SU-DHL-6 (cell line): Measurements from ENCODE around the gene NUMB.

Experiments
- H2AFZ ChIP-seq: fragments of 200-600 bp; sonication (generic); 2 replicates; pipeline ENCODE4 v1.6.1; 2014; ENCODE audit warnings: low read depth, mild to moderate bottlenecking, moderate library complexity, mixed read lengths, antibody characterized with exemption, low read length; ENCODE audit not compliant: severe bottlenecking
- H3F3A ChIP-seq: fragments of 200-600 bp; shearing (Covaris generic); 2 replicates; pipeline ENCODE4 v1.6.0; 2016; ENCODE audit warnings: antibody characterized with exemption, mild to moderate bottlenecking; ENCODE audit not compliant: insufficient read depth
- H3K27ac ChIP-seq: fragments of 200-600 bp; sonication (generic); 2 replicates; pipeline ENCODE4 v1.5.1; 2016; ENCODE audit warnings: low read depth, mild to moderate bottlenecking, low read length, moderate library complexity, mixed read lengths
- H3K27me3 ChIP-seq: fragments of 200-600 bp; sonication (generic), shearing (Covaris generic); 2 replicates; pipeline ENCODE4 v1.6.0; 2014; ENCODE audit warnings: mild to moderate bottlenecking, low read length
- H3K36me3 ChIP-seq: fragments of 200-600 bp; sonication (generic); 2 replicates; pipeline ENCODE4 v1.6.1; 2014; ENCODE audit warnings: mild to moderate bottlenecking, low read length, mixed read lengths
- H3K4me2 ChIP-seq: fragments of 300-600, 200-600 bp; shearing (Covaris generic), sonication (generic); 2 replicates; pipeline ENCODE4 v1.6.0; 2014; ENCODE audit warnings: low read length, low read depth, mild to moderate bottlenecking; ENCODE audit not compliant: poor library complexity, severe bottlenecking
- H3K4me3 ChIP-seq: fragments of 200-600 bp; sonication (generic); 2 replicates; pipeline ENCODE4 v1.5.1; 2014; ENCODE audit warnings: antibody characterized with exemption, low read length, mild to moderate bottlenecking, mixed read lengths; ENCODE audit not compliant: insufficient read depth, poor library complexity, severe bottlenecking
- H3K79me2 ChIP-seq: fragments of 200-600 bp; sonication (generic); 2 replicates; pipeline ENCODE4 v1.6.1; 2014; ENCODE audit warnings: mild to moderate bottlenecking, low read length, moderate library complexity; ENCODE audit not compliant: insufficient read depth
- H3K9ac ChIP-seq: fragments of 200-600 bp; sonication (generic); 2 replicates; pipeline ENCODE4 v1.7.0; 2014; ENCODE audit warnings: mild to moderate bottlenecking, low read length
- H3K9me2 ChIP-seq: fragments of 200-600 bp; sonication (generic); replicated peaks from 2 replicates; pipeline ENCODE4 v1.6.1; 2014; ENCODE audit warnings: low read length; ENCODE audit not compliant: insufficient read depth
- H3K9me3 ChIP-seq: fragments of 200-600 bp; sonication (generic); 2 replicates; pipeline ENCODE4 v1.6.1; 2014; ENCODE audit warnings: low read length, mixed read lengths; ENCODE audit not compliant: insufficient read depth
- H4K20me1 ChIP-seq: fragments of 200-600 bp; sonication (generic); 2 replicates; pipeline ENCODE4 v1.6.1; 2014; ENCODE audit warnings: low read depth, mild to moderate bottlenecking, antibody characterized with exemption, low read length, moderate library complexity, mixed read lengths
- CTCF ChIP-seq: fragments of 200-600 bp; sonication (generic); IDR thresholded peaks from one replicate; pipeline ENCODE4 v1.5.1; 2017; ENCODE audit warnings: antibody characterized with exemption, mild to moderate bottlenecking, low read length, moderate library complexity; ENCODE audit not compliant: insufficient read depth, poor library complexity, severe bottlenecking
- EZH2phosphoT487 ChIP-seq: fragments of 200-600 bp; sonication (generic), shearing (Covaris generic); conservative IDR thresholded peaks from 2 replicates; pipeline ENCODE4 v1.6.1; 2018; ENCODE audit warnings: mild to moderate bottlenecking, antibody characterized with exemption, low read length, moderate library complexity, mixed read lengths

Gene NUMB

DNA sequence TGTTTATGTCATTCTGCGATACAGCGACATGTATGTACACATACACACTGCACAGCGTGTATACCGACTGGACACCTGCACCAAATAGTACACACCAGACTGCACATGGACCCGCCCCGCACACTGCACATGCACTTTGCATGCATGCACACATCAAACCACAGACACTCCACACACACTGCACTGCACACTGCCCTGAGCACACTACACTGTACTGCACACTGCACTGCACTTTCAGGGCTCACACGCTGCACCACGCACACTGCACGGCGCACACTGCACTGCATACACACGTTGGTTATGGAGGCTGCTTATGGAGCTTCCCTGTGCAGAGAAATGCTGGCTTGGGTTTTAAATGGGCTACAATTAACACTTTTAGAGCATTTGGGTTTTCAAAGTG is 219.4 kb downstream of the NUMB start:
- Histone ChIP-seq H3K4me2 (no peak overlapping the region), H3K79me2 (no peaks in the 10 kb centered on the region), H3K27ac (no peak overlapping the region), H2AFZ (no peak overlapping the region), H3K4me3 (no peak overlapping the region), H3K9me2 (no peaks in the 10 kb centered on the region), H4K20me1 (no peaks in the 10 kb centered on the region), H3K9ac (no peak overlapping the region), H3F3A (no peaks in the 10 kb centered on the region), H3K27me3 (no peaks in the 10 kb centered on the region), H3K9me3 (no peaks in the 10 kb centered on the region), H3K36me3 (no peaks in the 10 kb centered on the region)
- TF ChIP-seq CTCF, result no peak
- TF ChIP-seq EZH2phosphoT487, result no peak

- H2AFZ ChIP-seq, result no peak overlapping the region
Observed at GRCh38 chr14:73238424-73238852, 219.9 kb downstream of the NUMB start.

GRCh38 chr14:73237786-73238423 is 220.4 kb downstream of the NUMB start:
- Histone ChIP-seq H3K27me3 (no peaks in the 10 kb centered on the region), H4K20me1 (no peaks in the 10 kb centered on the region), H3K4me2 (no peak overlapping the region), H3K79me2 (no peaks in the 10 kb centered on the region), H3F3A (no peaks in the 10 kb centered on the region), H2AFZ (no peak overlapping the region), H3K36me3 (no peaks in the 10 kb centered on the region), H3K9me2 (no peaks in the 10 kb centered on the region), H3K27ac (no peak overlapping the region), H3K4me3 (no peak overlapping the region), H3K9ac (no peak overlapping the region), H3K9me3 (no peaks in the 10 kb centered on the region)
- TF ChIP-seq CTCF, result no peak
- TF ChIP-seq EZH2phosphoT487, result no peak

More at GRCh38 chr14:73238424-73238852, 219.9 kb downstream of the NUMB start:
- Histone ChIP-seq H3K4me3 (no peak overlapping the region), H4K20me1 (no peaks in the 10 kb centered on the region), H3K27ac (no peak overlapping the region), H3K9me3 (no peaks in the 10 kb centered on the region), H3K27me3 (no peaks in the 10 kb centered on the region), H3K9ac (no peak overlapping the region), H3K79me2 (no peaks in the 10 kb centered on the region), H3K9me2 (no peaks in the 10 kb centered on the region), H3K36me3 (no peaks in the 10 kb centered on the region), H3K4me2 (no peak overlapping the region), H3F3A (no peaks in the 10 kb centered on the region)
- TF ChIP-seq CTCF (no peak), EZH2phosphoT487 (no peak)
